HG03571 (cell line): Measurements from ENCODE around the gene LRPAP1.
"Not testable (repeated sequence)": the region's sequence is repeated elsewhere in the genome, so short reads cannot be mapped to it uniquely, and the experiment has no call there.

Experiments
- ATAC-seq: cut with Tn5 transposase; IDR thresholded peaks from one replicate; pipeline ENCODE4 v1.9.1; 2021; ENCODE audit not compliant: unreplicated experiment

Gene LRPAP1

DNA sequence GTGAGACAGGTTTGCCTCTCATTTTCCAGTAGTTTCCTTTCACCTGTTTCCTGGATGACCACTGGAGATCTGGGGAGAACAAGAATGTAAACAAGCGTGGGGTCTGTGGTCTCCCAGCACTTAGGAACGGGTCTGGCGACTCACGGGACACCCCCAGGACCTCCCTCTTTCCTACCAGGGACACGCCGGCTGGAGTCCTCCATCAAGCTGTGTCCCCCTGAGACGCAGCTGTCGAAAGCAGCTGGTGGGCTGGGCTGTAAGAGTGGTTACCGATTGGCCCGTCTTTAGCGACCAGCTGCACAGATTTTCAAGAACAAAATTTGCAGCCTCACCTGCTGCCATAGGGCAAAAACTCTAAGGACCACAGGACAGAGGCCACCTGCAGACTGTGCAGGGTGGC lies 11.9 kb downstream of the LRPAP1 start:
- ATAC-seq = no peak

GRCh38 chr4:3519468-3520264 lies 12.6 kb downstream of the LRPAP1 start:
- no peak for ATAC-seq

- ATAC-seq = no peak
Observed at GRCh38 chr4:3518941-3519340, 13.3 kb downstream of the LRPAP1 start.

GRCh38 chr4:3518511-3518880 lies 13.7 kb downstream of the LRPAP1 start:
- ATAC-seq = no peak

DNA sequence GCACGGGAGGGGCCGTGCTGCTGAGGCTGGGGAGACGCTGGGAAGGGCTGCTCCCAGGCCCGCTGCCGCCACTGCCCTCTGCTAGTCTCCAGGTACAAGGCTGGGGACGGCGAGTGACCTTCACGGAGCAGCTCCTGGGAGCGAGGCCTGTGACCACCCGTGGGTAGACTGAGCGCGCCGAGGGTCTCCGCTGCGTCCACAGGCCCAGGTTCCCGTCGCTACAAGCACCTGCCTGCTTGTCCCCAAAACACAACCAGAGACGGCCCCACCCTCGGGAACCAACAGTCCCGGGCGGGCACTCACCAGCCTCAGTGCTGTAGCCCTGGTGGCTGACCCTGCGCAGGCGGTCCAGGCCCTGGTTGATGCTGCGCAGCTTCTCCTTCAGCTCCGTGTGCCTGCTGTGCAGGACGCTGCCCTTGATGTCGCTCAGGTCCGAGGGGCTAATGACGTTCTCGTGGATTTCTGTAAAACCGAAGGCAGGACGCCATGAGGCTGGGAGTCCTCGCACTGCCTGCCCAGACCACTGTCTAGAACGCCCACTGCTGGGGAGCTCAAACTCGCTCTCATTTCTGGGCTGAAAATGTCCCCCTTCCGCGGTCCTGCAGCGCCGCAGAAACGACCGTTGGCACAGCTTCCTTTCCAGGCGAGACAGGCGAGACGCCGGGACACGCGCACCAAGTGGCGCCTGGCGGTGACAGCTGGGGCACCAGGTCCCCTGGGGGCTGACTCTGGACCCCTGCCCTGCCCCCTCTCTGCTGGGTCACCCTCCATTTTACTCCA lies 14.3 kb downstream of the LRPAP1 start:
- no peak for ATAC-seq

GRCh38 chr4:3516836-3517730 lies 15.1 kb downstream of the LRPAP1 start:
- no peak for ATAC-seq

- no peak for ATAC-seq
Observed at GRCh38 chr4:3516061-3516835, 16.0 kb downstream of the LRPAP1 start.

GRCh38 chr4:3515646-3516045 lies 16.6 kb downstream of the LRPAP1 start:
- ATAC-seq = no peak

- ATAC-seq = no peak
Observed at GRCh38 chr4:3514806-3515501, 17.3 kb downstream of the LRPAP1 start.

- ATAC-seq = no peak
Observed at GRCh38 chr4:3514221-3514780, 17.9 kb downstream of the LRPAP1 start.

GRCh38 chr4:3513807-3514206 lies 18.4 kb downstream of the LRPAP1 start:
- no peak for ATAC-seq

- no peak for ATAC-seq
Observed at GRCh38 chr4:3512719-3513118, 19.5 kb downstream of the LRPAP1 start.

DNA sequence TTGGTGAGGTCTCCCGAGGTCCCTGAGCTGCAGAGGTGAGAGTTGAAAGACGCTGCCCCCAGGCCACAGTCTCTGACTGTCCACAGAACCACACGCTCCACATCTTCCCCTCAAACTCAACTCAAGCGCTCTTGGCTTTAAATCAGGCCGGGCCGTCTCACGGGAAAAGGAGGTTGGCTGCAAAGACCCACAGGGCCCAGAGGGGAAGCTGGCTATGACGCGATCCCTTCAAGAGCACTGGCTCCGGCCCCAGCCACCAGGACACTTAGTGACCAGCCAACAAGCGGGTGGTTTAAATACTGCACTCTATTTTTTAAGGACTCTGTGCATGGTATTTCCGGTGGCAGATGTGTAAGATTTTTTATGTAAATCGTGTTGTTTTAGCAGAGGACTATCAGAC lies 19.9 kb downstream of the LRPAP1 start:
- no peak for ATAC-seq

GRCh38 chr4:3511601-3512000 lies 20.6 kb downstream of the LRPAP1 start:
- ATAC-seq = not testable (repeated sequence)

GRCh38 chr4:3511187-3511586 lies 21.0 kb downstream of the LRPAP1 start:
- ATAC-seq = no peak

- ATAC-seq = no peak
Observed at GRCh38 chr4:3510481-3510880, 21.7 kb downstream of the LRPAP1 start.

GRCh38 chr4:3508542-3508941 lies 23.7 kb downstream of the LRPAP1 start:
- no peak for ATAC-seq

- ATAC-seq = no peak
Observed at GRCh38 chr4:3505231-3505630, 27.0 kb downstream of the LRPAP1 start.
